ENCODE results near the gene PRDM5. TPM values are rescaled to one million over a fixed set of nuclear protein-coding genes. Genes with fewer than 3 reads are reported as not detected.

Gene PRDM5
- total RNA-seq, 2 donors from 2014 or later = 9.9 to 18.9 TPM

- no peaks in the 10 kb centered on the region for H3K9me3 ChIP-seq
- H3K27me3 ChIP-seq (replicated peaks; ENCODE audit: insufficient read depth) = no peaks in the 10 kb centered on the region
- H3K4me1 ChIP-seq (replicated peaks) = no peaks in the 10 kb centered on the region
- H3K27ac ChIP-seq = no peak overlapping the region
- no peak overlapping the region for H3K4me3 ChIP-seq
- no peaks in the 10 kb centered on the region for H3K36me3 ChIP-seq
- TF ChIP-seq POLR2A (IDR thresholded peaks at IDR 0.05) = no peak
- TF ChIP-seq, protein P1, sequence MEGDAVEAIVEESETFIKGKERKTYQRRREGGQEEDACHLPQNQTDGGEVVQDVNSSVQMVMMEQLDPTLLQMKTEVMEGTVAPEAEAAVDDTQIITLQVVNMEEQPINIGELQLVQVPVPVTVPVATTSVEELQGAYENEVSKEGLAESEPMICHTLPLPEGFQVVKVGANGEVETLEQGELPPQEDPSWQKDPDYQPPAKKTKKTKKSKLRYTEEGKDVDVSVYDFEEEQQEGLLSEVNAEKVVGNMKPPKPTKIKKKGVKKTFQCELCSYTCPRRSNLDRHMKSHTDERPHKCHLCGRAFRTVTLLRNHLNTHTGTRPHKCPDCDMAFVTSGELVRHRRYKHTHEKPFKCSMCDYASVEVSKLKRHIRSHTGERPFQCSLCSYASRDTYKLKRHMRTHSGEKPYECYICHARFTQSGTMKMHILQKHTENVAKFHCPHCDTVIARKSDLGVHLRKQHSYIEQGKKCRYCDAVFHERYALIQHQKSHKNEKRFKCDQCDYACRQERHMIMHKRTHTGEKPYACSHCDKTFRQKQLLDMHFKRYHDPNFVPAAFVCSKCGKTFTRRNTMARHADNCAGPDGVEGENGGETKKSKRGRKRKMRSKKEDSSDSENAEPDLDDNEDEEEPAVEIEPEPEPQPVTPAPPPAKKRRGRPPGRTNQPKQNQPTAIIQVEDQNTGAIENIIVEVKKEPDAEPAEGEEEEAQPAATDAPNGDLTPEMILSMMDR (IDR thresholded peaks at IDR 0.05) = no peak
- TF ChIP-seq POLR2AphosphoS5 (IDR thresholded peaks at IDR 0.05) = no peak
- 94% methylated on average over 16 of the region's 18 CpGs for WGBS
- intact Hi-C loops (cut with DNase I) = no loop called here
- DNase-seq (ENCODE audit: low spot score) = no peak
Observed at GRCh38 chr4:120839974-120840751, 82.4 kb downstream of the PRDM5 start.

DNA sequence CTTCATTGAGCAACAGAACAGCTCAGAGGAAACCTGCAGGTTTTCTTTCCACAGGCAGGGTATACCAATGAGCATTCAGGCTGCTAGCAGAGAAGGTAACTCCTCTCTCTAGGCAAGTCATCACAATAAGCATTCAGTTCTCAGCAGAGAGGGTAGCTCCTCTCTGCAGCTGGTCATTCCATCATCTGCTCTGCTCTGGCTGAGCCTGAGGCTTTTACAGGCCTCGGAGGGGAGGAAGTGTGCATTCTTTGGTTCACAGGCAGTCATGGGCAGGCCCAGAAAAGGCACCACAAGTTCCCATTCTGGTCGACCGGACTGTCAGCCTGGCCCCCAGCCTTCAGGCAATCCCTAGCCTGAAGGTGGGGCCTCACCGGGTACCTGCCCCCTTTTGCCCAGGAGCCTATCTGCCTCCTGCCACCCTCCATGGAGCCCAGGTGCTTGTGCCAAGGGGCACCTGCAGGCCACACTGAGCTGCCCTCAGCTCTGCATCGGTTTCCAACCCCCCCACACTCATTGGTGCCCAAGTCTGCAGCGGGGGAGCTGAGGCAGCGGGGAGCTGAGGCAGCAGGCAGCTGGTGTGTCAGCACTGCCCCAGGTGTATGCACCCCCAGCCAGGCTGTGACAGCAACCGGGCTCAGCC lies 83.1 kb downstream of the PRDM5 start:
- intact Hi-C loops (cut with DNase I) = no loop called here
- no peak for DNase-seq (ENCODE audit: low spot score)
- WGBS = 90% methylated on average over 8 of the region's 8 CpGs

GRCh38 chr4:120838784-120839183 lies 83.7 kb downstream of the PRDM5 start:
- intact Hi-C loops (cut with DNase I) = no loop called here
- H3K27ac ChIP-seq = no peak overlapping the region
- no peaks in the 10 kb centered on the region for H3K9me3 ChIP-seq
- no peaks in the 10 kb centered on the region for H3K27me3 ChIP-seq (replicated peaks; ENCODE audit: insufficient read depth)
- no peak for TF ChIP-seq POLR2AphosphoS5 (IDR thresholded peaks at IDR 0.05)
- no peaks in the 10 kb centered on the region for H3K36me3 ChIP-seq
- no peaks in the 10 kb centered on the region for H3K4me1 ChIP-seq (replicated peaks)
- no peak for DNase-seq (ENCODE audit: low spot score)
- WGBS = 88% methylated on average over 5 of the region's 5 CpGs
- H3K4me3 ChIP-seq = no peak overlapping the region

More for the DNA sequence above, 83.1 kb downstream of the PRDM5 start:
- Histone ChIP-seq H3K4me3 (no peak overlapping the region), H3K36me3 (no peaks in the 10 kb centered on the region), H3K27ac (no peak overlapping the region), H3K27me3 (replicated peaks; ENCODE audit: insufficient read depth) (no peaks in the 10 kb centered on the region), H3K4me1 (replicated peaks) (no peaks in the 10 kb centered on the region), H3K9me3 (no peaks in the 10 kb centered on the region)
- TF ChIP-seq POLR2AphosphoS5 (IDR thresholded peaks at IDR 0.05) = no peak
- TF ChIP-seq POLR2A (IDR thresholded peaks at IDR 0.05) = no peak
- TF ChIP-seq, protein P1 (IDR thresholded peaks at IDR 0.05) = no peak

GRCh38 chr4:120837656-120838055 lies 84.9 kb downstream of the PRDM5 start:
- no peak overlapping the region for H3K27ac ChIP-seq
- no peaks in the 10 kb centered on the region for H3K36me3 ChIP-seq
- H3K27me3 ChIP-seq (replicated peaks; ENCODE audit: insufficient read depth) = no peaks in the 10 kb centered on the region
- TF ChIP-seq POLR2AphosphoS5 (IDR thresholded peaks at IDR 0.05) = no peak
- TF ChIP-seq POLR2A (IDR thresholded peaks at IDR 0.05) = no peak
- TF ChIP-seq, protein P1 (IDR thresholded peaks at IDR 0.05) = no peak
- H3K4me3 ChIP-seq = no peak overlapping the region
- intact Hi-C loops (cut with DNase I) = no loop called here
- no peak for DNase-seq (ENCODE audit: low spot score)
- 100% methylated on average over 1 of the region's 1 CpG for WGBS
- no peaks in the 10 kb centered on the region for H3K4me1 ChIP-seq (replicated peaks)
- H3K9me3 ChIP-seq = no peaks in the 10 kb centered on the region

- DNase-seq (ENCODE audit: low spot score) = no peak
- TF ChIP-seq, protein P1 (IDR thresholded peaks at IDR 0.05) = no peak
- TF ChIP-seq POLR2AphosphoS5 (IDR thresholded peaks at IDR 0.05) (no peak), POLR2A (IDR thresholded peaks at IDR 0.05) (no peak)
- Histone ChIP-seq H3K27ac (no peak overlapping the region), H3K4me1 (replicated peaks) (no peaks in the 10 kb centered on the region), H3K36me3 (no peaks in the 10 kb centered on the region), H3K4me3 (no peak overlapping the region), H3K9me3 (no peaks in the 10 kb centered on the region), H3K27me3 (replicated peaks; ENCODE audit: insufficient read depth) (no peaks in the 10 kb centered on the region)
- 100% methylated on average over 1 of the region's 1 CpG for WGBS
- intact Hi-C loops (cut with DNase I) = no loop called here
Observed at GRCh38 chr4:120835342-120835741, 87.2 kb downstream of the PRDM5 start.

Data from prostate gland (tissue), 2 donors.